GM19463 (cell line): ENCODE results near the gene PRPSAP1.
A peak's percentile ranks its signal among the peaks of the same experiment; 100 is the strongest.

Source experiments
- ATAC-seq: cut with Tn5 transposase; IDR thresholded peaks from one replicate; pipeline ENCODE4 v1.9.1; 2021; ENCODE audit warnings: mild to moderate bottlenecking, moderate library complexity; ENCODE audit not compliant: unreplicated experiment

The PRPSAP1 gene, protein sequence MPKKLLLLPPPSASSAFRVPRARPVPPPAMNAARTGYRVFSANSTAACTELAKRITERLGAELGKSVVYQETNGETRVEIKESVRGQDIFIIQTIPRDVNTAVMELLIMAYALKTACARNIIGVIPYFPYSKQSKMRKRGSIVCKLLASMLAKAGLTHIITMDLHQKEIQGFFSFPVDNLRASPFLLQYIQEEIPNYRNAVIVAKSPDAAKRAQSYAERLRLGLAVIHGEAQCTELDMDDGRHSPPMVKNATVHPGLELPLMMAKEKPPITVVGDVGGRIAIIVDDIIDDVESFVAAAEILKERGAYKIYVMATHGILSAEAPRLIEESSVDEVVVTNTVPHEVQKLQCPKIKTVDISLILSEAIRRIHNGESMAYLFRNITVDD

DNA sequence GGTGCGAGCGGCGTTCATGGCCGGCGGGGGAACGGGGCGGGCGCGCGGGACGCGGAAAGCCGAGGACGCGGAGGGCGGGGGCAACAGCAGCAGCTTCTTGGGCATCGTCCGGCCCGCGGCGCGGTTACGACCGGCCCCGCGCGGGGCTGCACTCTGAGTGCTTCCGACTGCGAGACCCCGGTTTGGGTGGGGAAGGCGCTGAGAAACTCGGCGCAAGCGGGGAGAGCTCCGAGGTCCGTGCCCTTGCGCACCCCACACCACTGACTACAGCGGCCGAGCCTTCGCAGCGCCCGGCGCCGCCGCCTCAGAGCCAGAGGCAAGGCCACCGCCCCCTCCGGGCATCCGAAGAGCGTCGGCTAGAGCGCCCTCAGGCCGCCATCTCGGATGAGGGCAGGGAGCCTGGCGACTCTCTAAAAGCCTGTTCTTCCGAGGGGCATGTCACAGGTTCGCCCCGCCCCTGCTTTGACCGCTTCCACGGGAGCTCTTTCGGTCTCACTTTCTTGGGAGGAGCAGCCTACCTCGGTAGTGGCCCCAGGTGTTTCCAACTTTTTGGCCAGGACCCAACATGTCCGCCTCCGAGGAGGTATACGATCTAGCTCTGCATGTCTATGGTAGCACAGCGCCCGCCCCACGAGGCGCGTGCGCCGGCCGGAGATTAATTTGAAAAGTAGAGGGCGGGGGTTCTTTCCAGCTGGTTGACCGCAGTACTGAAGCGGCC lies at the start of gene PRPSAP1:
Gene PRPSAP1 (minus strand): TSS at position 318 of the 718 bp plus-strand sequence. CDS start 213 bp downstream, at position 105.
- ATAC-seq, result peak; percentile 88

DNA sequence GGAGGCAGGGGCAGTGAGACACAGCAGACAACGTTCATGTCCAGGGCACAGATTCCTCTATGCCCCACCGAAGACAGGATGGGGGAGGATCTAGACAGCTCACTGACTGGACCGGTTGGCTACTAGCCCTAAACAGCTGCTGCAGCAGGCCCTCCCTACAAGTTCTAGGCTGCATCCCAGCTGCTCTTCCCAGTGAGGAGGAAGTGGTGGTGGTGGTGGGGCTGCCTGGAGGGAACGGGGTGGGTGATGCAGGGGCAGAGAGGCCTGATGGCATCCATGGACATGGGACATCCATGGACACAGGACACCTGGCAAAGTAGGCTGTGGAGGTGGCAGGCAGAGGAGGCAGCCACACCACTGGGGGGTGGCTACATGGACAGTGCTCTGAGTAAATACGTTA lies 49.0 kb upstream of the PRPSAP1 start:
- no peak for ATAC-seq

DNA sequence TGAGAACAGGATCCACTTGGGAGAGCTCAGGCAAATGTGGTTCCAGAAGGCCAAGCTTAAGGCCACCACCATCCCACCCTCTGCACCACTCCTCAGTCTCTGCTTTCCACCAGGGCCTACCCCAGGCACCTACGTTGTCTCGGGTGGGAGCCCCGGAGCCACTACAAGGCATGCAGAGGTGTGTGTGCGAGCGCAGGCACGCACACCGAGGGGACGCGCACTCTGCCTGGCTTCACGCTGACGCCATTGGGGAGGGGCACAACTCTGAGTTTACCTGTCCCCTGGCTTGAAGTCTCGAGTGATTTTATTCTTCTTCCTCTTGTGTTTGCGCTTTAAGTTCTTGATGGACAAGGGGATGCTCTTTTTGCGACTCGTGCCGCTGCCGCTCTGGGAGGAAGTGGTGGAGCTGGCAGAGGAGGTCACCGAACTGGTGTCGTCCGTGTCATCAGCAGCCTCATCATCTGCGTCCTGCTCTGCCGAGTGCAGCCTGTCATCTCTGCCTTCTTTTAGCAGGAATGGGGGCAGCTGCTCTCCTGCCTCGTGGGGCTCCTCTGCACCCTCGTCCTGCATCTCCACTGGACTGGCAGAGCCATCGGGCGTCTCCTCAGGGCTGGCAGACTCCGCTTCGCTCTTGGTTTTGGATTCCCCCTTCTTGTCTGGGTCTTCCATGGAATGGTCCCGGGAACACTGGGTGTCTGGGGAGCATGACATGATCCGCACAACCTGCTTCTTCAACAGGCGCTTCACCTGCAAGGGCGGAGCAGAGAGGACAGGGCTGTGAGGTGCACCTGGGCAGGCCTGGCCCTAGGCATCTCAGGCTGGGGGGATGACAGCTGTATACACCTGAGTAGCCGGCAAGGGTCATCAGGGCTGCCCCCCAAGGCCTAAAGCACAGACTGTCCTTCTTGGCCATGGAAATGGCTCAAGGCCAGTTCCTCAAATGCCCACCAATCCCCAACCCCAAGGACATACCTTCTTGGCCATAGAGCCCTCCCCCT lies 45.8 kb upstream of the PRPSAP1 start:
- ATAC-seq, result no peak

DNA sequence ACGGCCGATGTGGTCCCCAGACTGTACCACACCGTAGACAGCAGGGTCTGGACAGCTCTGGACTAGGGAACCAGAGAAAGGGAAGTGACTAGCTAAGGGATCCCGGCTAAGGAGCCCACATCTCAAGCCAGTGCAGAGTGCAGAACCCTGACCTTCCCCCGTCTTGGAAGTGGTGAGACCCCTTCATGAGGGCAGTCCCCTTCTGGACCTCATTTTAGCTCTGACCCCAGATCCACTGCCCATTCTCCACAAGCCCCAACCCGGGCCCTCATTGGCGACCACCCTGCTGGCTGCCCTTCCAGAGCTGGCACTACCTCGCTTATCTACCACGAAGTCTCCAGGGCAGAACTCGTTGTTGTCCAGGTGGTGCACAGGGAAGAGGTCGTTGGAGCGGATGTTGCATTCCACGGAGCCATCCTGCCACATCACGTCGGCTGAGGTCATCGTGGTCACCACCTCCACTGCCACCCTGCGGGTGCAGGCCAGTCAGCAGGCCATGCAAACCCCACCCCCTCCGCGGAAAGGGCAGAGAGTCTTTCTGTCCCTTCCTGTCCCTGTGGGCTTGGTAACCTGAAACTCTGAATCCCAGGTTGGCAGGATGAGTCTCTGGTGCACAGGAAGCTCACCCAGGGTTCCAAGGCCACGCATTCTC lies 44.9 kb upstream of the PRPSAP1 start:
- ATAC-seq, result no peak

DNA sequence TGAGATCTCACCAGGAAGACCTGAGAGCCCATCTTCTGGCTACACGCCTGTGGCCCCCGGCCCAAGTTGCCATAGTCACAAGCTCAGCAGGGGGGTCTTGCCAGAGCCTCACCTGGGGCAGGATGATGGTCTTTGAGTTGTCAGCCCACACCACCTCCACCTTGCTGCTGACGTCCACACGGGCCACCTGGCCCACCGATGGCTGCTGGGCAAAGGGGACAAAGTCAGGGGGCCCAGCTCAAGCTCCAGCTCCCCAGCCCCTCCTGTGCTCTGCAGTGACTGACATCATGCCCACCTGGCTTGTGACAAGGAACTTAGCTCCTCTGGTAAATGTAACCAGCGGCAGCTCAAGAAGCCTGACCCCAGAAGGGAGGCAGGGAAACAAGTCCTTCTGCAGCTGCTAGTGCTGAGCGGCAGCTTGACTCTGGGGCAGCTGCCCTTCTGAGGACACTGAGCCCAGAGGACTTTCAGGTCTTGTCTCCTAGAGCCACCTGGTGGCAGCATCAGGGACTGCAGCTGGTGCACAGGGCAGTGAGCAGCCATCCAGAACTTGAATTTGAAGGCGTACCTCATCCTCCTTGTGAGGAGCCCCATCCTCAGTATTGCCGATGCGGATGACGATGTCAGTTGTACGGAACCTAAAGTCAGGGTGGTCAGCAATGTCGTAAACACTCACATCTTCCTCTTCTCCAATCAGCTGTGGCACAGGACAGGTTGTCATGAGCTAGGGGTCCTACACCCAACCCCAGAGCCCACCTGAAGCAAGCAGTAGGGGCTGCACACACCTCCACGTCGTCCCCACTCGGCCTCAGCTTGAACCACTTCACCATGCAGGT lies 44.2 kb upstream of the PRPSAP1 start:
- no peak for ATAC-seq

DNA sequence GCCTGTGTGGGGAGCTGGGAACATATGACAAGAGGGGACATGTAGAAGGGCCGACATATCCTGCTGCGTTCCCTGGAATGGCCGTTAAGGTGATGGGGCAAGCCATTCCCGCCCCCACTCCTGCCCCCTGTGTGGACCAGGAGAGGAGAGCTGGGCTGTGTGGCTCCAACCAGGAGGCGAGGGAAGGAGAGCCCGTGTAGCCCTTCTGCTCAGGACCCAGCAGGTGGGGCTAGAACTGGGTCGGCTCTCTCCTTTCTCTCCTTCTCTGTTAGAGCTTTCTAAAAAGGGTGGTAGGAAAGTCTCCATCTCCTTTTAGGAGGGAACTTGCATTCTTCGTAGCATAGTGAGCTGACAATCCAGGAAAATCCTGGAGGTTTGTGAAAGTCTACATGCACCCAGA lies 43.5 kb upstream of the PRPSAP1 start:
- ATAC-seq, result no peak

DNA sequence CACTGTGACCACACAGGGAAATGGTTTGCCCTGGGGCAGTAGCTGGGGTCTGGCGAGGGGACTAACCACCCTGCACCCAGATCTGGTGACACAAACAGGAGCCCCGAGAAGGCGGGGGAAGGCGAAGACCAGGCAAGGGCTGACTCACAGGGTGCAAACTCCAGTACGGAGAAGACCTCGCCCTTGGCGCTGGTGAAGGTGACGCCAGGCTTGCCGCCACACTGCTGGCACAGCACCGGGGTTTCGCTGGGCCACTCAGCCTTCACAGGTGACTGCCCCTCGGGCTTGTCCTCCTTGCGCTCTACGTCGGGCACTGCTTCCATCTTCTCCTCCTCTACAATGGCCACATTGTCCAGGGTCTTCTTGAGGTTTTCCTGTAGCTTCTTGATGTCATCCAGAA lies 42.3 kb upstream of the PRPSAP1 start:
- ATAC-seq, result no peak

DNA sequence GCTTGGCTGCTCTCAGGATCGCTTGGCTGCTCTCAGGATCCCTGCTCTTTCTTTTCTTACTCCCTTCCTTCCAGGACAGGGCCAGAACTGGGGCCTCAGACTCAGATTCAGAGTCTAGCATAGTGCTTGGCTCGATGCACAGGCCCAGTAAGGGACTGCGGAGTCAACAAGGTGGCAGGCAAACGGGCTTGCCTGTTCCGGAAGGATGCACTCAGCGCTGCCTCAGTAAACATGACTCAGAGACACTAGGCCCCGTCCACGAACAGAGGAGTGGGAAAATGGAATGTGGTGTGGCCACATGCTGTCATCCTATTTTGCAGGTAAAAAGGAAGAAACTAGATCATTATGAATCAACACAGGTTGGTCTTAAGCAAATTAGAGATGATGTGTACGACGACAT lies 40.5 kb upstream of the PRPSAP1 start:
- ATAC-seq, result no peak

DNA sequence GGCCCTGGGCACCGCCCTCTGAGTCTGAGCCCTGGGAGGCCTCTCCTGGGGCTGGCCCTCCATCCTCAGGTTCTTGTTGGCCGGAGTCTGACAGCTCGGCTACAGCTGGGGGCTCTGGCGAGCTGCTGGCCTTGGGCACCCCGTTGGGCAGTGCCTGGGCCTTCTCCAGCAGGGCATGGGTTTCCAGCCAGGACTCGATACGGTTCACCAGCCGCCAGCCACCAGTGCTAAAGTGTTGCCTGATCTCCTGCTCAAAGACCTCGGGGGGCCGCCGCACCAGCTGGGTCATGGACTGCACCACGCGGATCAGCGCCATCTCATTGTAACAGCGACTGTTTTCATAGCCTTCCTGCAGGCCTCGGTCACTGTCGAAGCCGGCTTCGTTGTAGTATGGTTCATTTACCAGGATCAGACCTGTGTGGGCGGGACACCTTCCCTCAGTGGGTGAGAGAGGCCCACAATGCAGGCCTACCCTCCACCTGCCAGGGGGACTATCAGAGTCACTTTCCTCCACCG lies 37.5 kb upstream of the PRPSAP1 start:
- ATAC-seq, result no peak

DNA sequence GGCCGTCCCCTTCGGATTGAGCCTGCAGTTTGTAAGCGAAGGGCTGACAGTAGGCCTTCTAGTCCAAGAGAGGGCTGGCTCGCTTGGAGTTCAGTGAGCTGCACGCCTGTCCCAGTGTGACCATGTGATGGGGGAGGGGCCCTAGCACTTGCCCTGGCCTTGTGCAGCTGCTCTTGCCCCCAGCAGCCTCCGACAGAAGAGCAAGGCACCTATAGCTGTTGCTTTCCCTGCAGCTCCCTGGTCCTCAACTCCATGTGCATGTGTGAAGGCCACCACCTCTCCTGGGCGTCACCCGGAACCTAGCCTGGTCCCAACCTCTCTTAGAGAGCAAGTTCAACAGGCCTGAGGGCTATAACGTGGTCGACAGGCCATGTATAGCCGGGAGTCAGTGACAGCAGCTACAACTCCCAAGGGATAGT lies 36.3 kb upstream of the PRPSAP1 start:
- no peak for ATAC-seq

DNA sequence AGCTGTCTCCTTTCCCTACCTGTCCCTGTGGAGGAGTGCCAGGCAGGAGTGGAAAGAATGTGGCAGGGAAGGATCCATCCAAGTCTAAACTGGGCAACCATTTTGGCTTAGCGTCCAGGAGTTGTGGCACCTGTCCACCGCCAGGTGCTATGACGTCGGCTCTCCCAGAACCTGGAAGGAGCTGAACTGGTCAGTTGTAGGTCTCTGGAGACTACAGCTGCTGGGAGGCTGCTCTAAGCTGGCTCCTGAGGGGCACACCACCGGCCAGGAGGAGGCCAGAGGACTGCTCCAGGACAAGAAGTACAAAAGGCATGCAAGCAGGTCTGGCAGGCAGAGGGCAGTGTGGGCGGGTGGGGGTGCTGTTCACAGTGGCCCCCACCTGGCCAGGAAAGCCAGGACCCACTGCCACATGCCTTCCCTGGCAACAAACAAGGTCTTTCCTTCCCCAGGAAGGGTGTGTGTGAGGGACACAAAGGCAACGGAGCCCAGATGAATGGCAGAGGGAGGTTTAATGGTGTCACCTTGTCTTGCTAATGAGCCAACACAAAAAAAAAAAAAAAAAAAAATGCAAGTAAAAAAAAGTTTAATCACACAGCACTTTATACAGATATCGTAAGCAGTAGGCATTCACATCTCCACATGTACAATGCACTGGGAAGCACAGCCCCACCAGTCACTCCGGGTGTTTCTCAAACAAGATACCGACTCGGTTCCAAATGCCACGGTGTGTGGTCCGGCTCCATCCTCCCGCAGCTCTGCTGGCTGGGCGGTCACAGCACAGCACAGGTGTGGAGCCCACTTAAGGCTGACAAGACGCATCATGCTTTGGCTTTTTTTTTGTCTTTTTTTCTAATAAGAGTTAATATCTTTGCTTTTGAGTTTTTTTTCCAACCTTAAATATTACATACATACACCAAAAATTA lies 35.5 kb upstream of the PRPSAP1 start:
- no peak for ATAC-seq

DNA sequence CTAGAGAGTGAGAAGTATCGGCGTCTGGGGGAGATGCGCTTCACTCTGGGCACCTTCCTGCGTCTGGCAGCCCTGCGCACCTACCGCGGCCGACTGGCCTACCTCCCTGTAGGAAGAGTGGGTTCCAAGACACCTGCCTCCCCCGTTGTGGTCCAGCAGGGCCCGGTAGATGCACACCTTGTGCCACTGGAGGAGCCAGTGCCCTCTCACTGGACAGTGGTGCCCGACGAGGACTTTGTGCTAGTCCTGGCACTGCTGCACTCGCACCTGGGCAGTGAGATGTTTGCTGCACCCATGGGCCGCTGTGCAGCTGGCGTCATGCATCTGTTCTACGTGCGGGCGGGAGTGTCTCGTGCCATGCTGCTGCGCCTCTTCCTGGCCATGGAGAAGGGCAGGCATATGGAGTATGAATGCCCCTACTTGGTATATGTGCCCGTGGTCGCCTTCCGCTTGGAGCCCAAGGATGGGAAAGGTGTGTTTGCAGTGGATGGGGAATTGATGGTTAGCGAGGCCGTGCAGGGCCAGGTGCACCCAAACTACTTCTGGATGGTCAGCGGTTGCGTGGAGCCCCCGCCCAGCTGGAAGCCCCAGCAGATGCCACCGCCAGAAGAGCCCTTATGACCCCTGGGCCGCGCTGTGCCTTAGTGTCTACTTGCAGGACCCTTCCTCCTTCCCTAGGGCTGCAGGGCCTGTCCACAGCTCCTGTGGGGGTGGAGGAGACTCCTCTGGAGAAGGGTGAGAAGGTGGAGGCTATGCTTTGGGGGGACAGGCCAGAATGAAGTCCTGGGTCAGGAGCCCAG lies 33.5 kb upstream of the PRPSAP1 start:
- ATAC-seq, result no peak

DNA sequence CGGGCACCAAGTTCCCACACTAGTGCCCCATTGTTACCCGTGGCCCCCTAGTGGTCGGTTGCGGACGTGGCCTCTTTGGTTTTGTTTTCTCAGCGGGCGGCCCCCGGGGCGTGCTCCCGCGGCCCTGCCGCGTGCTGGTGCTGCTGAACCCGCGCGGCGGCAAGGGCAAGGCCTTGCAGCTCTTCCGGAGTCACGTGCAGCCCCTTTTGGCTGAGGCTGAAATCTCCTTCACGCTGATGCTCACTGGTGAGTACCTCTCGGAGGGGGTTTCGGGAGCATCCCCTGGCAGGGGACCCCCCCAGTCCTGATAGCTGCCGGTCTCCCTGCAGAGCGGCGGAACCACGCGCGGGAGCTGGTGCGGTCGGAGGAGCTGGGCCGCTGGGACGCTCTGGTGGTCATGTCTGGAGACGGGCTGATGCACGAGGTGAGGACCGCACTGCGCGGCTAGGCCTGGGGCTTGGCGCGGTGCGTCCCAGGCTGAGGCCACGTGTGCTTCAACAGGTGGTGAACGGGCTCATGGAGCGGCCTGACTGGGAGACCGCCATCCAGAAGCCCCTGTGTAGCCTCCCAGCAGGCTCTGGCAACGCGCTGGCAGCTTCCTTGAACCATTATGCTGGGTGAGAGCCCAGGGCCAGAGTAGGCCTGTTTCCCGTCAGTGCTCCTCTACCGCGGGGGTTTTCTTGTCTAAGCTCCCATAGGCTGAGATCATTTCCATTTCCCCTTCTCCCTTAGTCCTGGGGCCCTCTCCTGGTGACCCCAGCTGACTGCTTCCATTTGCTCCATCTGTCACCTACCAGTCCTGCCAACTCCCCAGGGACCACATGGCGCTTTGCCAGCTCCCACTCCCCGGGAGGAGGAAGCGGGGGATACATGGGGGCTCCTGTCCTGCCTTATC lies 32.4 kb upstream of the PRPSAP1 start:
- no peak for ATAC-seq

DNA sequence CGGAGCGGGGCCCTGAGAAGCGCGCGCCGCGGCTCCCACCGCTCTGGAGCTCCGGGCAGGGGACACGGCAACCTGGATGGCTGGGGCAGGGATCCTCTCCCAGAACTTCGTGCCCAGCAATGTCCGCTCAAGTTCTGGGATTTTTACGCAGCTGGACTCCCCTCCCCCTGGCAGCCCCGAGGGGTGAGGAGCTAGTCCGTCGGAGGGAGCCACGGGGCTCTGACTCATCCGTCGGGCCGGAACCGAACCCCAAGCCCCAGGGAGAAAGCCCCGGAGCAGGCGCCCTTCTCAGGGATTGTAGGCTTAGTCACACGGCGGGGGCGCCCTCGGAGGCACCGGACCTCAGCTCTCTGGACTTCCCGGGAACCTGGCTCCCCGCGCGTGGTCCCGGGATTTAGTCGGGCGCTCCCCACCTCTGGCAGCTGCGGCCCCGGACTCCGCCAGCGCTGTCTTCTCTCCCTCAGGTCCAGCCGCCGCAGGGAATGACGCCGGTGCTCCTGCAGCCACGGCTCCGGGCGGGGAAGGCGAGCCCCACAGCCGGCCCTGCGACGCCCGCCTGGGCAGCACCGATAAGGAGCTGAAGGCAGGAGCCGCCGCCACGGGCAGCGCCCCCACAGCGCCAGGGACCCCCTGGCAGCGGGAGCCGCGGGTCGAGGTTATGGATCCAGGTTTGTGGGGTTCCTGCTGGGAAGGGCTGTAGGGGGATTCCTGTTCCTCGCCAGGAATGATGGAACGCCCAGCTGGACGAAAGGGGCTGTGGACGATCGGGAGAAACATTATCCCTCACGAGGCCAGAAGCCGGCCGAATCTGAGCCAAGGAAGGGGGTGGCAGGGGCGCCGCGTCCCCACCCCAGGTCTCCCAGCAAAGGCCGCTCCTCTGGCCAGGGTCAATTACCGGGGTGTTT lies 31.5 kb upstream of the PRPSAP1 start:
- no peak for ATAC-seq

DNA sequence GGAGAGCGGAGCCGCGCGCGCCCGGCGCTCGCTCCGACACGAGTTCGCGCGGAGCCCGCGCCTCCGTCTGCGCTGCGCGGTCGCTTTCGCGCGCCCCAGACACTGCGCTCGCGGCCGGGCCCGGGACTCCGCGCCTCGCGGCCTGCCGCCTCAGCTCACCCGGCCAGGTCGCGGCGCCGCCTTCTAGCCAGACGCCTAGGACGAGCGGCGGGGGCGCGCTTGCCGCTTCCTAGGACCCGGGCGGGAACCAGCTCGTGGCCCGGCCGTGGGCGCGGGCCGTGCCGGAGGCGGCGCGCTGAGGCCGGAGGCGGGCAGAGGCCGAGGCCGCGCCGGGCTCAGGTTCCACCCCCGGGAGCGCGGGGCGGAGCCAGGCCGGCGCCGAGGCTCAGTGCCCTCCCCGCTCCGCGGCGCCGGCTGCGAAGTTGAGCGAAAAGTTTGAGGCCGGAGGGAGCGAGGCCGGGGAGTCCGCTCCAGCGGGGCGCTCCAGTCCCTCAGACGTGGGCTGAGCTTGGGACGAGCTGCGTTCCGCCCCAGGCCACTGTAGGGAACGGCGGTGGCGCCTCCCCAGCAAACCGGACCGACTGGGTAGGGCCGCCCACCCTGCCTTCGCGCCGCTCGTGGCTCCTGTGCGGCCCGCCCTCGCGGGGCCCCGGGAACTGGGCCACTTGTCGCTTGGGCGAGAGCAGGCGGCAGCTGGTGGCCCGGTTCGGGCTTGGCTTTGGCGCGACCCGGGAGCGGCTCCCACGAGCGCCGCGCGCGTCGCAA lies 30.7 kb upstream of the PRPSAP1 start, which contains the start of gene SPHK1:
Gene SPHK1 (plus strand): TSS at position 388 of the 765 bp plus-strand sequence. CDS start 1,036 bp downstream, outside the sequence.
- ATAC-seq, result peak; percentile 66
